NT2/D1 (cell line): ENCODE results near the gene DOCK2.

ENCODE experiments used
- DNase-seq: peaks from one replicate; pipeline ENCODE4 v3.0.0-alpha.2; 2011; ENCODE audit warnings: low read depth, low spot score
- H3K27me3 ChIP-seq: 2 replicates; pipeline ENCODE4 v1.6.0; 2011; ENCODE audit warnings: mild to moderate bottlenecking; ENCODE audit not compliant: insufficient read length, insufficient read depth
- H3K36me3 ChIP-seq: 2 replicates; pipeline ENCODE4 v1.6.1; 2011; ENCODE audit warnings: mild to moderate bottlenecking, low read length, mixed read lengths; ENCODE audit not compliant: insufficient read depth, insufficient read length
- H3K4me1 ChIP-seq: 2 replicates; pipeline ENCODE4 v1.5.1; 2011; ENCODE audit not compliant: insufficient read depth, insufficient read length
- H3K4me3 ChIP-seq: 2 replicates; pipeline ENCODE4 v1.5.1; 2011; ENCODE audit warnings: low read depth; ENCODE audit not compliant: insufficient read length
- H3K9ac ChIP-seq: 2 replicates; pipeline ENCODE4 v1.6.0; 2011; ENCODE audit warnings: low read depth; ENCODE audit not compliant: insufficient read length
- H3K9me3 ChIP-seq: 2 replicates; pipeline ENCODE4 v1.5.1; 2011; ENCODE audit warnings: mild to moderate bottlenecking, low read length; ENCODE audit not compliant: insufficient read depth
- SUZ12 ChIP-seq: IDR thresholded peaks from 2 replicates; pipeline ENCODE4 v1.6.1; 2011; ENCODE audit not compliant: insufficient read length, insufficient read depth; ENCODE audit errors: extremely low read depth
- YY1 ChIP-seq: IDR thresholded peaks from 2 replicates; pipeline ENCODE4 v1.6.1; 2011; ENCODE audit not compliant: insufficient read length, insufficient read depth
- ZNF274 ChIP-seq: IDR thresholded peaks from 2 replicates; pipeline ENCODE4 v1.6.1; 2011; ENCODE audit warnings: mild to moderate bottlenecking, low read depth, low read length

The DOCK2 gene

GRCh38 chr5:169667896-169668674 is 31.0 kb downstream of the DOCK2 start:
- H3K36me3 ChIP-seq = no peaks in the 10 kb centered on the region
- no peaks in the 10 kb centered on the region; the same call in 1 of the 2 replicates for H3K9me3 ChIP-seq
- H3K9ac ChIP-seq = no peak overlapping the region
- no peak overlapping the region for H3K4me3 ChIP-seq
- DNase-seq = no peak
- no peak for TF ChIP-seq ZNF274
- no peaks in the 10 kb centered on the region for H3K27me3 ChIP-seq
- no peaks in the 10 kb centered on the region for H3K4me1 ChIP-seq

DNA sequence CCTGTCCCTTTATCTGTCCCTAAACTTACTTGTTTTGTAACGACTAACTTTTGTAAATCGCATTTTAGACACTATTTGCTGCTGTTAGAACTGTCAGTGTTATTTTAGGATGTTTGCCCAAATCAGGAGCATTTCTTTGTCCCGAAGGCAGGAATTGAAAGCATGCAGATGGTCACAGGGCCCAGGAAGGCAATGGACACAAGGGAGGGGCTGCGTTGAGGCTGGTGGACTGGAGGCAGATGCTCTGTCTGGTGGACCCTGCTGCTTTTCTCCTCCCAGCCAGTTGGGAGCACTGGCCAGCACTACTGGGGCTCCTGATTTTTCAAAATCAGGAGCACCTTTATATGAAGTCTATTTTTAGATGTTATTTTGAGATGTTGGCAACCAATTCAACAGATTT is 31.7 kb downstream of the DOCK2 start:
- no peaks in the 10 kb centered on the region for H3K9me3 ChIP-seq
- no peaks in the 10 kb centered on the region for H3K27me3 ChIP-seq
- no peaks in the 10 kb centered on the region for H3K36me3 ChIP-seq
- H3K9ac ChIP-seq = no peak overlapping the region
- H3K4me1 ChIP-seq = no peaks in the 10 kb centered on the region
- H3K4me3 ChIP-seq = no peak overlapping the region
- TF ChIP-seq YY1 (no peak), ZNF274 (no peak), SUZ12 (no peak)
- no peak for DNase-seq

DNA sequence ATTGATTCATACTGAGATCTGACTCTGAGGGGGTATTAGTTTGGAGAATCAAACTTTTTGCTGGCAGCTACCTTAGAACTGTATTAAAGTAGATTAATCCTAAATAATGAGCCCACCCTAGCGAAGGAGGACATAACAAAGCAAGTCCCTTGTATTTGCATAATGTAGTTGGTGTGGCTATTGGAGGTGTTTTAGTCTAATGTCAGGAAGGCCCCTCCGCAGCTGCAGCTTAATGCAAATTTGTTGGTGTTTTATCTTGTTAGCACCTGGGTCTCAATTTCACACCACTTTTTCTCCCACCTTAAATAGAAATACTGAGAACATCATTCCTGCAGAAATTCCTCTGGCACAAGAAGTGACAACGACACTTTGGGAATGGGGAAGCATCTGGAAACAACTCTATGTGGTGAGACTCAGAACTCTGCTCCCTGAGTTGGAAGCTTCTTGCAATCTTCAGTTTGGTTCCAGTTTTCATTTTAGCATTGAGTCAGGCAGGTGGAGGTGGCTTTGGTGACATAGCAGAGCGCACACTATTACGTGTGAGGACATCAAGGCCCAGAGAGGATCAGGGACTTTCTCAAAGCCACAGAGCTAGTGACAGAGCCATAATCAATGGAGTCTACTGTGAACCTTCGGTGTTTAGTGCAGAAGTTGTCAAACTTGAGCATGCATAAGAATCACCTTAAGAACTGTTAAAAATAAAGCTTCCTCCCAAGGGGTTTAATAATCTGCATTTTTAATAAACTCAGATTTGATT is 33.9 kb downstream of the DOCK2 start:
- H3K4me3 ChIP-seq = no peak overlapping the region
- H3K4me1 ChIP-seq = no peaks in the 10 kb centered on the region
- no peak for TF ChIP-seq SUZ12
- no peak for TF ChIP-seq ZNF274
- TF ChIP-seq YY1 = no peak
- DNase-seq = no peak
- H3K36me3 ChIP-seq = no peaks in the 10 kb centered on the region
- H3K9ac ChIP-seq = no peak overlapping the region
- no peaks in the 10 kb centered on the region for H3K27me3 ChIP-seq
- no peaks in the 10 kb centered on the region for H3K9me3 ChIP-seq

DNA sequence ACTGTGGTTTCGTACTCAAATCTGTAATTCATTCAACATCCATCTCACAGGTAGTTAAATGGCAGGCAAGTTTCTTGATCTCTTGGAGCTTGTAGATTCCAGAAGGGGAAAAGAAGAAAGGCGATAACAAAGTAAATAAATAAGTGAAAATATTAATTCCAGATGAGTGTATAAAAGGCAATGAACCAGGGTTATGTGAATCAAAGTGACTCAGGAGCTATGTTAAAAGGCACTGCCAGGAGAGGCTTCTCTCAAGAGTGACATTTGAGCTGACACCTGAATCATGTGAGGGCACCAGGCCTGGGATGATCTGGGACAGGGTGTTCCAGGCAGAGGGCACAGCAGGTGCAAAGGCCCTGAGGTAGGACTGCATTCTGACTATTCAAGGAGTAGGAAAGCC is 45.0 kb downstream of the DOCK2 start:
- H3K27me3 ChIP-seq = no peaks in the 10 kb centered on the region
- no peak overlapping the region for H3K4me3 ChIP-seq
- no peak overlapping the region for H3K9ac ChIP-seq
- H3K9me3 ChIP-seq = no peaks in the 10 kb centered on the region
- TF ChIP-seq YY1 (no peak), SUZ12 (no peak), ZNF274 (no peak)
- no peak for DNase-seq
- no peaks in the 10 kb centered on the region for H3K4me1 ChIP-seq
- no peaks in the 10 kb centered on the region for H3K36me3 ChIP-seq

- no peaks in the 10 kb centered on the region for H3K4me1 ChIP-seq
- H3K27me3 ChIP-seq = no peaks in the 10 kb centered on the region
- no peaks in the 10 kb centered on the region for H3K36me3 ChIP-seq
- no peak overlapping the region for H3K9ac ChIP-seq
- TF ChIP-seq SUZ12 (no peak), ZNF274 (no peak), YY1 (no peak)
- no peak for DNase-seq
- H3K9me3 ChIP-seq = no peaks in the 10 kb centered on the region
- H3K4me3 ChIP-seq = no peak overlapping the region
These were observed 49.1 kb downstream of the DOCK2 start for GRCh38 chr5:169686137-169686536.

DNA sequence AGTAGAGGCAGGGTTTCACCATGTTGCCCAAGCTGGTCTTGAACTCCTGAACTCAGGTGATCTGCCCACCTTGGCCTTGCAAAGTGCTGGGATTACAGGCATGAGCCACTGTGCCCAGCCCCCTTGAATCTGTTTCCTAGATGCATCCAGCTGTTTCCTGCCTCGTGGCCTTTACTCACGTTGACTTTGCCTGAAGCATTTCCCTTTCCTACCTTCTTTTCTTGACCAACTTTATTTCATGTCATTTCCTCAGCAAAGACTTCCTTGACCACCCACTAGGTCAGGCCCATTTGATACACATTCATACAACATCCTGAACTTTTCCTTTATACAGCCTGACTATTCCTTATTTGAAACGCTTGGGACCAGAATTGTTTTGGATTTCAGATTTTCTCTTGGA is 51.0 kb downstream of the DOCK2 start:
- TF ChIP-seq SUZ12 (no peak), YY1 (no peak), ZNF274 (no peak)
- Histone ChIP-seq H3K36me3 (no peaks in the 10 kb centered on the region), H3K4me3 (no peak overlapping the region), H3K27me3 (no peaks in the 10 kb centered on the region), H3K4me1 (no peaks in the 10 kb centered on the region), H3K9me3 (no peaks in the 10 kb centered on the region), H3K9ac (no peak overlapping the region)
- no peak for DNase-seq

DNA sequence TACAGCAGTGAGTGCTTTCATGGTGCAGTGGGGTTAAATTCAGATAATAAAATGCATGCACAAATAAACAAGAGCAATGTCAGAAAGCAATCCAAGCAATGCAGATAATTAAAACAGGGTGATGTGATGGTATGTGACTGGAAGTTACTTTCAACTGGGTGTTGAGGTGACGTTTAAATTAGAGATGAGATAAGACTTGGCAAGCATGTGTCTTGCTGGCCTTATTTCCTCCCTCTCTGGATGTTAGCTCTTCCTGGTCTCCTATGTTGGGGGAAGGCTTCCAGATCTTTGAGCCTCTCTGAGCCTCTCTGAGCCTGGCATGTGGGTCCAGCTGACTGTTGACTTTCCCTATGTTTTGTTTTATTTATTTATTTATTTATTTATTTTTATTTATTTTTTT is 54.4 kb downstream of the DOCK2 start:
- TF ChIP-seq ZNF274 (no peak), YY1 (no peak), SUZ12 (no peak)
- no peaks in the 10 kb centered on the region for H3K36me3 ChIP-seq
- DNase-seq = no peak
- H3K4me3 ChIP-seq = no peak overlapping the region
- H3K9me3 ChIP-seq = no peaks in the 10 kb centered on the region
- no peak overlapping the region for H3K9ac ChIP-seq
- H3K27me3 ChIP-seq = no peaks in the 10 kb centered on the region
- no peaks in the 10 kb centered on the region for H3K4me1 ChIP-seq
